Subcutaneous adipose tissue (tissue), 4 donors: Measurements from ENCODE around the gene FUT8. TPM values are rescaled to one million over a fixed set of nuclear protein-coding genes. Genes with fewer than 3 reads are reported as not detected.

Source experiments
- total RNA-seq, 4 donors: library from RNA; depleted of rRNA; stranded (reverse); fragments of >200 nt; gene quantifications; one replicate each; pipeline ENCODE4 v1.1.0, GENCODE V29; 2016
- TF ChIP-seq, protein P1 (sequence below): fragments of 450-650 bp; IDR thresholded peaks from one replicate; pipeline ENCODE4 v1.5.1; 2016; ENCODE audit warnings: low read depth, mild to moderate bottlenecking, control low read depth, antibody characterized with exemption, moderate library complexity

The FUT8 gene
- total RNA-seq, 4 donors from 2014 or later = 21.8 to 33.3 (median 24.7) TPM

DNA sequence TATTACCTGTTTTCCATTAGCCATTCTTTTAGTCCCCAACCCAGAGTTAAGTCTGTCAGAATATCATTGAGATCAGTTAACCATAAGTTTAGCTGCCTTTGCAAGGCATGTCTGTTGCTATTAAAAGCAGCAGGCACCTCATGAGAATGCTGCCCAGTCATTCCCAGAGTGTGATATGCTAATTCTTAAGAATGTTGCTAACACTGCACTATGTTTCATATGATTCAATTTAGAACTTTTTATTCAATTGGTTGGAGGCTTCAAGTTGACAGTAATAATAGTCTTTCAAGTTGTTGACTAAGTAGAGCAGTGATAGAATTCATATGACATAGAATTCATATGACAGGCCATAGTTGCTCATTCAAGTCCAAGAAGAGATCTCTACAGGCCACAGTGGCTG lies 292.3 kb downstream of the FUT8 start:
- TF ChIP-seq, protein P1, sequence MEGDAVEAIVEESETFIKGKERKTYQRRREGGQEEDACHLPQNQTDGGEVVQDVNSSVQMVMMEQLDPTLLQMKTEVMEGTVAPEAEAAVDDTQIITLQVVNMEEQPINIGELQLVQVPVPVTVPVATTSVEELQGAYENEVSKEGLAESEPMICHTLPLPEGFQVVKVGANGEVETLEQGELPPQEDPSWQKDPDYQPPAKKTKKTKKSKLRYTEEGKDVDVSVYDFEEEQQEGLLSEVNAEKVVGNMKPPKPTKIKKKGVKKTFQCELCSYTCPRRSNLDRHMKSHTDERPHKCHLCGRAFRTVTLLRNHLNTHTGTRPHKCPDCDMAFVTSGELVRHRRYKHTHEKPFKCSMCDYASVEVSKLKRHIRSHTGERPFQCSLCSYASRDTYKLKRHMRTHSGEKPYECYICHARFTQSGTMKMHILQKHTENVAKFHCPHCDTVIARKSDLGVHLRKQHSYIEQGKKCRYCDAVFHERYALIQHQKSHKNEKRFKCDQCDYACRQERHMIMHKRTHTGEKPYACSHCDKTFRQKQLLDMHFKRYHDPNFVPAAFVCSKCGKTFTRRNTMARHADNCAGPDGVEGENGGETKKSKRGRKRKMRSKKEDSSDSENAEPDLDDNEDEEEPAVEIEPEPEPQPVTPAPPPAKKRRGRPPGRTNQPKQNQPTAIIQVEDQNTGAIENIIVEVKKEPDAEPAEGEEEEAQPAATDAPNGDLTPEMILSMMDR = no peak

DNA sequence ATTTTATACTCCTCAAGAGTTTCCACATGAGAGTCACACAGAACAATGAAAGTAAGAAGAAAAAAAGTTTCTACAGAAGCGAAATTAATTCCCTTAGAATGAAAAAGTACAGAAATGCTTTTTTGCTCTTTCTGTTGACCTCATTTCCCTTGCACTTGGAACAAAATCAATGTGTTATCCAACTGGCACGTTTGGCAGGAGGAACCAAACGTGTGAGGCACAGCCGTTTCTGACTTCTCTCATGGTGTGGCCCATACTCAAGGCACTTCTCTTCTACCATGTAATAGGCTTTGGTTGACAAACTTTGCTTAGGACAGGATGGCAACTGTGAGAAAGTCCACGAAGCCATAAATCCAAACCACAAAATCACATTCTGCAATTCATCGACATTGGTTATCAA lies 297.0 kb downstream of the FUT8 start:
- TF ChIP-seq, protein P1 = no peak

DNA sequence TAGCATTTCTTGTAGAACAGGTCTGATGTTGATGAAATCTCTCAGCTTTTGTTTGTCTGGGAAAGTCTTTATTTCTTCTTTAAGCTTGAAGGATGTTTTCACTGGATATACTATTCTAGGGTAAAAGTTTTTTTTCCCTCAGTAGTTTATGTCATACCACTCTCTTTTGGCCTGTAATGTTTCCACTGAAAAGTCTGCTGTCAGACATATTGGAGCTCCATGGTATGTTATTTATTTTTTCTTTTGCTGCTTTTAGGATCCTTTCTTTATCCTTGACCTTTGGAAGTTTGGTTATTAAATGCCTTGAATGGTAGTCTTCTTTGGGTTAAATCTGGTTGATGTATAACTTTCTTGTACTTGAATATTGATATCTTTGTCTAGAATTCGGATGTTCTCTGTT lies 306.1 kb downstream of the FUT8 start:
- TF ChIP-seq, protein P1 = no peak

DNA sequence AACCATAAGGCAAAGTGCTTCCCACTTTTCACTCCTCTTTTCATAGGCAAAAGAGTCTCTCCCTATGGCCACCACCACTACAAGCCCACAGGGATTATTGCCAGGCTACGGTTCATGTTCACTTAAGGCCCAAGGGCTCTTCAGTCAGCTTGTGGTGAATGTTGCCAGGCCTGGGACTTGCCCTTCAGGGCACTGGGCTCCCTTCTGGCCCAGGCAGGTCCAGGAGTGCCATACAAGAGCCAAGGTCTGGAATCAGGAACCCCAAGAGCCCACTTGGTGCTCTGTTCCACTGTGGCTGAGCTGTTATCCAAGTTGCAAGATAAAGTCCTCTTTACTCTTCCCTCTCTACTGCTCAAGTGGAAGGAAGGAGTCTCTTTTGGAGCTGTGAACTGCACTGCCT lies 307.6 kb downstream of the FUT8 start:
- TF ChIP-seq, protein P1 = no peak

DNA sequence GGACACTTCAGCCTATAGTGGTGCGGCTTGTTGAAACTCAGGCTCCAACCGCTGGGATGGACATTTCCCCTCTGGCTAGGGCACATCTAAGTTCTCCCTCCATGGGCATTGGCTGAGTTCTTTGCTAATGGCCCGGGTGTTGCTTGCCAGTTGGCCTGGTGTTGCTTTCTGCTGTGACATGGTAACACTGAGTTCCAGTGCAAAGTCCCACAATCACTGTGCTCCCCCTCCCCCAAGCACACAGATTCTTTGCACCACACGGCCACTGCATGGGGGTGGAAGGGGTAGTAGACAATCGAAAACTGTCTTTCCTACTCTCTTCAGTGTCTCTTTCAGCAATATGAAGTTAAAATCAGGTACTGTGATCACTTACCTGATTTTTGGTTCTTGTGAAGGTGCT lies 308.2 kb downstream of the FUT8 start:
- TF ChIP-seq, protein P1 = no peak

DNA sequence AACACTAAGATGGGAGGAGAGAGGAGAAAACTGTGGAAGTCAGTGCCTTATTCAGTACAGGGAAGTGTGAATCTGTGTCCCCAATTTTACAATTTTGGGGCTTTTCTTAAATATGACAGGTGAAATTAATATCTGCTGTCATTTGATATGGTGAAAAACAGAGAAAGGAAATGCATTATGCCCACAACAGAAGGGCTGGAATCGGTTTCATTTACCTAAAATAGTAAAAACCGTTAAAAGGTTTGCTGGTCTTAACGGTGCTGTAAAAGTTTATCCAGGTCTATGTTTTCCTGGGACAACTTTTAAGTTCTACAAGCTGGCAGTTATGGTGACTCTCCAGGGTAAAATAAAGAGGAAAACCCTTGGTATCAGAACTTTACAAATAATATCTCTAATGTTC lies 310.8 kb downstream of the FUT8 start:
- TF ChIP-seq, protein P1 = no peak

DNA sequence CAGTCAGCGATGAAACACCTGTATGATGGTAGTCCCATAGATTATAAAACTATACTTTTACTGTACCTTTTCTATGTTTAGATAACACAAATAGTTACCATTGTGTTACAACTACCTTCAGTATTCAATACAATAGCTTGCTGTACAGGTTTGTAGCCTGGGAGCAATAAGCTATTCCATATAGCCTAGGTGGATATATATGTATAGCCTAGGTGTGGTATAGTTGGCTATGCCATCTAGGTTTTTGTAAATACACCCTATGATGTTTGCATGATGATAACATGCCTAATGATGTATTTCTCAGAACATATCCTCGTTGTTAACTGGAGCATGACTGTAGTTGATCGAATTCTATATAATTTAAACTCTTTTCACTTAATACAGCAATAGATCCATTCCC lies 316.1 kb downstream of the FUT8 start:
- TF ChIP-seq, protein P1 = no peak
